GM21717 (cell line): Measurements from ENCODE around the gene ZER1.
A peak's percentile ranks its signal among the peaks of the same experiment; 100 is the strongest.
"Not testable (repeated sequence)": the region's sequence is repeated elsewhere in the genome, so short reads cannot be mapped to it uniquely, and the experiment has no call there.

Source experiments
- ATAC-seq: cut with Tn5 transposase; IDR thresholded peaks from one replicate; pipeline ENCODE4 v1.9.1; 2021; ENCODE audit warnings: mild to moderate bottlenecking, moderate library complexity; ENCODE audit not compliant: unreplicated experiment

The ZER1 gene

GRCh38 chr9:128718047-128718446, 53.7 kb downstream of the ZER1 start:
- no peak for ATAC-seq

- ATAC-seq, result no peak
Measured at GRCh38 chr9:128716581-128717254, 55.0 kb downstream of the ZER1 start.

GRCh38 chr9:128715436-128715750, 56.3 kb downstream of the ZER1 start:
- ATAC-seq, result no peak

GRCh38 chr9:128714586-128715435, 56.9 kb downstream of the ZER1 start:
- no peak for ATAC-seq

- no peak for ATAC-seq
Measured at GRCh38 chr9:128713941-128714573, 57.7 kb downstream of the ZER1 start.

- no peak for ATAC-seq
Measured at GRCh38 chr9:128713411-128713780, 58.3 kb downstream of the ZER1 start.

- ATAC-seq, result no peak
Measured at GRCh38 chr9:128712451-128713410, 59.0 kb downstream of the ZER1 start.

GRCh38 chr9:128707446-128707845, 64.3 kb downstream of the ZER1 start:
- ATAC-seq, result no peak

- no peak for ATAC-seq
Measured at GRCh38 chr9:128706671-128707381, 64.9 kb downstream of the ZER1 start.

GRCh38 chr9:128706045-128706444, 65.7 kb downstream of the ZER1 start:
- ATAC-seq, result no peak

- ATAC-seq, result no peak
Measured at GRCh38 chr9:128705051-128705965, 66.4 kb downstream of the ZER1 start.

GRCh38 chr9:128704356-128704670, 67.4 kb downstream of the ZER1 start:
- ATAC-seq, result no peak

GRCh38 chr9:128703616-128704355, 67.9 kb downstream of the ZER1 start:
- ATAC-seq, result no peak

GRCh38 chr9:128702949-128703615, 68.6 kb downstream of the ZER1 start:
- no peak for ATAC-seq

GRCh38 chr9:128702445-128702948, 69.2 kb downstream of the ZER1 start, which contains the start of gene PKN3:
PKN3 (plus strand) TSS chr9:128702503; CDS start chr9:128702916, 413 bp downstream.
- peak; percentile 59 for ATAC-seq

GRCh38 chr9:128701227-128701854, 70.4 kb downstream of the ZER1 start:
- ATAC-seq, result no peak

GRCh38 chr9:128699096-128699795, 72.5 kb downstream of the ZER1 start:
- ATAC-seq, result not testable (repeated sequence)
